GM18505 (cell line): Measurements from ENCODE around the gene IFI44.

Experiments used
- ATAC-seq: cut with Tn5 transposase; IDR thresholded peaks from one replicate; pipeline ENCODE4 v1.9.1; 2021; ENCODE audit not compliant: unreplicated experiment
- POLR2A ChIP-seq: IDR thresholded peaks from 4 replicates; pipeline ENCODE4 v1.6.1; 2011; ENCODE audit warnings: borderline replicate concordance; ENCODE audit not compliant: insufficient read depth, insufficient read length; ENCODE audit errors: extremely low read depth

The IFI44 gene

DNA sequence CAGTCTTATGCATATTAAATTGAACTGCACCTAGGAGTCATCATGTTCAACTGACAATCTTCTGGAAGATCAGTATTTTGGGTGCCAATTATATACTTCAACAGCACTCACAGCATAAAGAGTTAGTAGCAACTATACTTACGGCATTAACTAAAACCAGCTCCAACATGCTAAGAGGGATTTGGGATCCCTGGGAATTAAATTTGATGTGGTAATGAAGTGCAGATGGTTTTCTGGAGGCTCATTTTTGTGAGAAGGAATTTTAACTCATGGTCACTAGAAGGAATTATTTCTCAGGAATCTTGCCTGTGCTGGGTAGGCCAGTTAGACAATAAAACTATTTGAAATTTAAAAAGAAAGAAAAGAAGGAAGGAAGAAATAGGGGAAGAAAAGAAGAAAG, 18.3 kb downstream of the IFI44 start:
- ATAC-seq, result no peak
- no peak for TF ChIP-seq POLR2A

- TF ChIP-seq POLR2A, result no peak
- ATAC-seq, result no peak
These were observed 18.8 kb downstream of the IFI44 start for GRCh38 chr1:78668427-78668826.

DNA sequence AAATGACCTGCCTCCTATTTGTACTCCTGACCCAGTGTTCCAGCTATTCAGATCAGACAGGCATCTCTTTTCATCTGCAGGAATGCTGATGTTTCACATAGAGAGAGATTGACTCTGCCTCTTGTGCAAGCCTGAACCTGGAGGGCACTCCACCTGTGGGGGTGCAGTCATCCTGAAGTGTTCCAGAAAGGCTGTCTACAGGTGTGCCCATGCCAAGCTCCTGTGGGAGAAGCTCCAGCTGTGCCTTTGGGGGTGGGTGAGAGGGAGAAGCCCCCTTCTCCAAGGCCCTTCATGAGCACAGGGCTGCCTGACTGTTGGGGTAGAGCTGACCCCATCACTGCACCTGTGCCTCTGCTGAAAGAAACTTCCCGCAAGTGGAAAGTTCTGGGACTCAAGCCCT, 22.8 kb downstream of the IFI44 start:
- no peak for TF ChIP-seq POLR2A

GRCh38 chr1:78673120-78673519, 23.5 kb downstream of the IFI44 start:
- no peak for TF ChIP-seq POLR2A
- ATAC-seq, result no peak

More for the DNA sequence above, 22.8 kb downstream of the IFI44 start:
- no peak for ATAC-seq

- no peak for TF ChIP-seq POLR2A
- ATAC-seq, result no peak
These were observed 26.8 kb downstream of the IFI44 start for GRCh38 chr1:78676347-78676982.

DNA sequence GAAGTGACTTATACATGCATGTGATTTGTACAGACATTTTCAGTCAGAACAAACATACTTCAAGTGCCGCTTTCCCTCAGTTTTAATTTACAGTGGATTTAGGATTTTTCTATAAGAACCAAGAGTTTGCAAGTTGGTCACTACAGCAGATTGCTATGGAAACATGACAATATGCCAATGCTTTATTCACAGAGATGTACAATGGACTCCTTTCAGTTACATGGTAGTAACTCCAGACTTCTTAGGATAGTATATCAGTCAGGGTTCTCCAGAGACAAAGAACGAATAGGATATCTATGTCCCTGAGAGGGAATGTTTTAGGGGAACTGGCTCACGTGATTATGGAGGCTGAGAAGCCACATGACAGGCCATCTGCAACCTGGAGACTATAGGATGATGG, 27.4 kb downstream of the IFI44 start:
- TF ChIP-seq POLR2A, result no peak
- ATAC-seq, result no peak

GRCh38 chr1:78677788-78678187, 28.2 kb downstream of the IFI44 start:
- no peak for TF ChIP-seq POLR2A
- ATAC-seq, result no peak

DNA sequence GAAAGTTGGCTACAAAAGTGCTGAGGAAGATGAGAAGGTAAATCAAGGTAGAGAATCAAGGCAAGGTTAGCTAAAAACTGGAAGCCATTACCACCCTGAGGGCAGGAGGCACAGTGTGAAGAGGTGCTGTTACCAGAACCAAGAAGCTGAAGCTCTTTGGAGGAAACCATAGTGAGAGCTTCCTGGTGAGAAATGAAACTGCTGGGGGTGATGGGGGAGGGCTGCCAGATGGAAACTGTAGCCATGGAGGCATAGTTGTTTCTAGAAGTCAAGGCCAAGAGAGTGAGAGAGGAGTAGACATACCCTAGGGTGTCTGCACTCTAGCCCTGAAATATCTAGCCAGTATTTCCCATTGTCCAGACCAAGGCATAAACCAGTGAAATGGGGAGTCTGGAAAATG, 28.7 kb downstream of the IFI44 start:
- ATAC-seq, result peak; percentile 82

GRCh38 chr1:78681265-78681664, 31.6 kb downstream of the IFI44 start:
- ATAC-seq, result no peak
- no peak for TF ChIP-seq POLR2A

More for the DNA sequence above, 28.7 kb downstream of the IFI44 start:
- no peak for TF ChIP-seq POLR2A

DNA sequence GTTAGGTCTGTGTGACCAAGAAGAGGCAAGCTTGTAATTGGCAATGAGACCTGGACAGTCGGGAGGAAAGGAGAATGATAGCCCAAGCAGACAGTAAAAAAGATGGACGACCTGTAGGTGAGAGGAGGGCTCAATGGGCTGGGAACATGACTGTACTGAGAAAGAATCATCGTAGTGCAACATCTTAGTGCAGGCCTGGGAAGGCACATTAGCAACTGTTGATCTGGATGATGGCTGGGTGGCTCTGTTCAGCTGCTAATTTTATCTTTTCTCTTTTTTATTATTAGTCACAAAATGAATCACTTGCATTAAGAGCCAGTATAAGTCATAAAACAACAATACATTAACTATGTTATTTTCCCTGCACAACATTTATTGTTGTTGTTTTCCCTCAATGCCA, 32.9 kb downstream of the IFI44 start:
- no peak for ATAC-seq
- no peak for TF ChIP-seq POLR2A

- ATAC-seq, result no peak
- TF ChIP-seq POLR2A, result no peak
These were observed 33.4 kb downstream of the IFI44 start for GRCh38 chr1:78683079-78683478.

GRCh38 chr1:78687315-78687714, 37.7 kb downstream of the IFI44 start:
- ATAC-seq, result no peak
- TF ChIP-seq POLR2A, result no peak

- no peak for TF ChIP-seq POLR2A
These were observed 38.3 kb downstream of the IFI44 start for GRCh38 chr1:78687914-78688313.

DNA sequence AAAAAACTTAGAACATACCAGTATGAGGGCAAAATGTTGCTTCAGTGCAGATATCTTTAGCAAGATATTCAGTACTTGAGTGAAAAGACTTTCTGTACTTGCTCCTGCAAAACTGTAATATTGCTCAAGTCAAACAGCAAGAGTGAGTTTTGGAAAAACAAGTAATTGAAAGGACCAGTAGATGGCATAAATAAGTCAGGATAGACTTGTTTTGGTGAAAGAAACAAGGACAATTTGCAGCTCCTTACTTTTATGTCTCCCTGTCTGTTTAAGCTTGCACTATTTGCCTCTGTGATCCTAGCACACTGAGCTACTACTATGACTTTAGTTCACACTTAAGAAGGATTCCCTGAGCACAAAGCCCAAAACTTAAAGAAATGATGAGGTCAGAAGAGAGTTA, 39.1 kb downstream of the IFI44 start:
- no peak for TF ChIP-seq POLR2A
- ATAC-seq, result no peak

More at GRCh38 chr1:78687914-78688313, 38.3 kb downstream of the IFI44 start:
- no peak for ATAC-seq

DNA sequence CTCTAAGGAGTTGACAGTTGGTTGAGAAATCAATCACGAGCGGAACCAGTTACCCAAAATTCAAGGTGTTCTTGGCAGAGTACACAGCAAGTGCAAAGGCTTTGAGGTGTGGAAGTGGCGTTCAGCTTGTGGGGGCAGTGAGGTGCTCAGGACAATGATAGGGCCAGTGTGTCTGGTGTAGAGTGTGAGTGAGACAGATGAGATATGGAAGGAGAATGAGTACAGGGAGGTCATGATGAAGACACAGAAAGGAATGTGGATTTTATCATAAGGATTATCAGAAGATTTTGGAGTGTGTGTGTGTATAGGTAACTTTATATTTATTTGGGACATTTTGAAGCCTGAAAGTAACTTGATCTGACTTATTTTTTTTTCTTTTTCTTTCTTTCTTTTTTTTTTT, 40.9 kb downstream of the IFI44 start:
- ATAC-seq, result no peak
- no peak for TF ChIP-seq POLR2A
